A673 (cell line): ENCODE results near the gene STAB2. TPM values are rescaled to one million over a fixed set of nuclear protein-coding genes. Genes with fewer than 3 reads are reported as not detected.
A peak's percentile ranks its signal among the peaks of the same experiment; 100 is the strongest.

Experiments used
- BruUV-seq: library from RNA; stranded (reverse); fragments of 400-500 nt; replicated peaks from 2 replicates; lab custom pipeline; 2021; lab: Mats Ljungman, UMichigan
- CTCF ChIA-PET: fragments of 300-600 bp; sonication (Branson Sonifier 250); formaldehyde crosslinking; loops from one replicate; lab custom pipeline; 2022; ENCODE audit warnings: antibody characterized with exemption; lab: Charles Lee
- POLR2A ChIA-PET: fragments of 300-600 bp; sonication (Branson Sonifier 250); formaldehyde crosslinking; loops from one replicate; lab custom pipeline; 2022; ENCODE audit warnings: antibody characterized with exemption; ENCODE audit not compliant: low non-redundant PET; lab: Charles Lee
- DNase-seq: peaks from one replicate; pipeline ENCODE4 v3.0.0-alpha.2; 2015; ENCODE audit warnings: low spot score
- H3K27ac ChIP-seq: fragments of 200-600 bp; sonication (generic); 2 replicates; pipeline ENCODE4 v1.5.1; 2016; ENCODE audit warnings: mixed run types, low read depth, mild to moderate bottlenecking, mixed read lengths, antibody characterized with exemption, low read length; ENCODE audit not compliant: poor library complexity, severe bottlenecking
- H3K27me3 ChIP-seq: fragments of 200-600 bp; sonication (generic); replicated peaks from 2 replicates; pipeline ENCODE4 v1.6.1; 2017; ENCODE audit warnings: mixed run types, low read depth, mild to moderate bottlenecking, mixed read lengths, antibody characterized with exemption, low read length; ENCODE audit not compliant: insufficient read depth, poor library complexity
- H3K36me3 ChIP-seq: fragments of 200-600 bp; sonication (generic); 2 replicates; pipeline ENCODE4 v1.6.1; 2016; ENCODE audit warnings: mixed run types, mild to moderate bottlenecking, mixed read lengths, antibody characterized with exemption, low read length; ENCODE audit not compliant: insufficient read depth, poor library complexity, severe bottlenecking
- H3K4me1 ChIP-seq: fragments of 200-600 bp; sonication (generic); 2 replicates; pipeline ENCODE4 v1.6.1; 2017; ENCODE audit warnings: mixed run types, mild to moderate bottlenecking, mixed read lengths, antibody characterized with exemption, low read length; ENCODE audit not compliant: insufficient read depth, poor library complexity, severe bottlenecking
- H3K4me3 ChIP-seq: fragments of 200-600 bp; sonication (generic); 2 replicates; pipeline ENCODE4 v1.5.1; 2016; ENCODE audit warnings: low read depth, mixed run types, mild to moderate bottlenecking, mixed read lengths, low read length; ENCODE audit not compliant: poor library complexity, severe bottlenecking
- H3K9me3 ChIP-seq: fragments of 200-600 bp; sonication (generic); 2 replicates; pipeline ENCODE4 v1.6.1; 2016; ENCODE audit warnings: mixed run types, low read depth, mild to moderate bottlenecking, mixed read lengths, antibody characterized with exemption, low read length; ENCODE audit not compliant: poor library complexity, severe bottlenecking
- CTCF ChIP-seq: fragments of 300-800, 200-600 bp; sonication (generic); conservative IDR thresholded peaks from 2 replicates; pipeline ENCODE4 v1.5.1; 2017; ENCODE audit warnings: low read depth, mild to moderate bottlenecking, antibody characterized with exemption, low read length, moderate library complexity, mixed read lengths
- EZH2 ChIP-seq: fragments of 200-600 bp; sonication (generic); IDR thresholded peaks from 2 replicates; pipeline ENCODE4 v1.6.1; 2017; ENCODE audit warnings: borderline replicate concordance, low read depth, mild to moderate bottlenecking, mixed read lengths, antibody characterized with exemption, low read length; ENCODE audit not compliant: poor library complexity, severe bottlenecking
- intact Hi-C: fragments of 100-400 bp; cut with micrococcal nuclease; formaldehyde crosslinking; loops from one replicate; pipeline ENCODE4 v1.10.0; 2022; ENCODE audit not compliant: unreplicated experiment
- total RNA-seq: library from RNA; stranded (reverse); gene quantifications from 2 replicates; pipeline ENCODE4 v1.2.3, GENCODE V29; 2021

The STAB2 gene
- total RNA-seq, 1 experiment from 2014 or later = not detected

GRCh38 chr12:103547929-103548328 is 39.1 kb upstream of the STAB2 start:
- Histone ChIP-seq H3K27me3 (peaks cover 46% of the 10 kb centered on the region), H3K36me3 (no peaks in the 10 kb centered on the region), H3K4me3 (no peak overlapping the region), H3K9me3 (no peaks in the 10 kb centered on the region), H3K4me1 (no peaks in the 10 kb centered on the region), H3K27ac (no peak overlapping the region)
- ChIA-PET POLR2A (no interaction called here), CTCF (interaction anchor here (1.1 to 1.7 kb wide), 2 partner anchors 599 to 665 kb away, joined by 7 to 8 read pairs; no protein-coding TSS in a partner anchor)
- no TSS peak for BruUV-seq
- no peak for TF ChIP-seq CTCF
- no peak for TF ChIP-seq EZH2
- intact Hi-C loops = loop anchor here (1.0 to 2.0 kb wide), 3 partner anchors 221 to 665 kb away; no protein-coding TSS in a partner anchor
- no peak for DNase-seq

- no TSS peak for BruUV-seq
- intact Hi-C loops = loop anchor here (1.0 to 2.0 kb wide), 3 partner anchors 222 to 666 kb away; no protein-coding TSS in a partner anchor
These were observed 38.2 kb upstream of the STAB2 start for GRCh38 chr12:103548622-103549601.

More at GRCh38 chr12:103548622-103549601, 38.2 kb upstream of the STAB2 start:
- ChIA-PET CTCF (interaction anchor here (1.1 to 1.7 kb wide), 2 partner anchors 600 to 666 kb away, joined by 7 to 8 read pairs; no protein-coding TSS in a partner anchor), POLR2A (no interaction called here)
- TF ChIP-seq EZH2 = no peak
- peak; percentile 84 for TF ChIP-seq CTCF
- DNase-seq = peak; percentile 75
- Histone ChIP-seq H3K4me3 (no peak overlapping the region), H3K9me3 (no peaks in the 10 kb centered on the region), H3K27ac (no peak overlapping the region), H3K4me1 (no peaks in the 10 kb centered on the region), H3K27me3 (peaks cover 54% of the 10 kb centered on the region), H3K36me3 (no peaks in the 10 kb centered on the region)
